Choroid plexus epithelial cell (primary cell): ENCODE results near the gene LCE3C.
"Not testable (repeated sequence)": the region's sequence is repeated elsewhere in the genome, so short reads cannot be mapped to it uniquely, and the experiment has no call there.

Experiments used
- DNase-seq: peaks from one replicate; pipeline ENCODE4 v3.0.0-alpha.2; 2010; ENCODE audit warnings: low read depth
- H3K4me3 ChIP-seq: 2 replicates; pipeline ENCODE4 v1.5.1; 2011; ENCODE audit warnings: low read depth, mild to moderate bottlenecking, control low read depth, low read length, moderate library complexity
- CTCF ChIP-seq: conservative IDR thresholded peaks from 2 replicates; pipeline ENCODE4 v1.5.1; 2011; ENCODE audit warnings: low read depth, mild to moderate bottlenecking, control low read depth, inconsistent platforms, low read length, moderate library complexity

LCE3C gene

GRCh38 chr1:152599934-152600333 lies at the start of gene LCE3C:
LCE3C (plus strand) TSS chr1:152600234; CDS start chr1:152600732, 498 bp downstream.
- no peak for DNase-seq
- TF ChIP-seq CTCF, result no peak
- no peak within 1 kb of the TSS for H3K4me3 ChIP-seq

GRCh38 chr1:152565115-152565514 lies 34.9 kb upstream of the LCE3C start:
- no peak for TF ChIP-seq CTCF
- DNase-seq, result no peak
- H3K4me3 ChIP-seq, result no peak overlapping the region

- no peak overlapping the region for H3K4me3 ChIP-seq
- DNase-seq, result no peak
- no peak for TF ChIP-seq CTCF
Measured at GRCh38 chr1:152565535-152566215, 34.4 kb upstream of the LCE3C start.

GRCh38 chr1:152566681-152567080 lies 33.4 kb upstream of the LCE3C start, which contains the start of gene LCE3E:
LCE3E (minus strand) TSS chr1:152566780; CDS start chr1:152566208, 572 bp downstream.
- no peak for DNase-seq
- no peak within 1 kb of the TSS for H3K4me3 ChIP-seq
- no peak for TF ChIP-seq CTCF

- H3K4me3 ChIP-seq, result no peak overlapping the region
- DNase-seq, result no peak
- no peak for TF ChIP-seq CTCF
Measured at GRCh38 chr1:152577168-152577567, 22.9 kb upstream of the LCE3C start.

GRCh38 chr1:152579526-152579925 lies 20.5 kb upstream of the LCE3C start:
- H3K4me3 ChIP-seq, result not testable (repeated sequence)

GRCh38 chr1:152580433-152580832 lies 19.6 kb upstream of the LCE3C start, which contains the start of gene LCE3D:
LCE3D (minus strand) TSS chr1:152580516; CDS start chr1:152579936, 580 bp downstream.
- no peak for DNase-seq
- no peak for TF ChIP-seq CTCF
- H3K4me3 ChIP-seq, result no peak within 1 kb of the TSS

More at GRCh38 chr1:152579526-152579925, 20.5 kb upstream of the LCE3C start:
- DNase-seq, result not testable (repeated sequence)
